Amniotic stem cell (primary cell): ENCODE measurements around the gene LONRF3.

Experiments used
- DNase-seq: peaks from one replicate; lab custom pipeline; 2025; lab: John Stamatoyannopoulos, UW

LONRF3 gene

DNA sequence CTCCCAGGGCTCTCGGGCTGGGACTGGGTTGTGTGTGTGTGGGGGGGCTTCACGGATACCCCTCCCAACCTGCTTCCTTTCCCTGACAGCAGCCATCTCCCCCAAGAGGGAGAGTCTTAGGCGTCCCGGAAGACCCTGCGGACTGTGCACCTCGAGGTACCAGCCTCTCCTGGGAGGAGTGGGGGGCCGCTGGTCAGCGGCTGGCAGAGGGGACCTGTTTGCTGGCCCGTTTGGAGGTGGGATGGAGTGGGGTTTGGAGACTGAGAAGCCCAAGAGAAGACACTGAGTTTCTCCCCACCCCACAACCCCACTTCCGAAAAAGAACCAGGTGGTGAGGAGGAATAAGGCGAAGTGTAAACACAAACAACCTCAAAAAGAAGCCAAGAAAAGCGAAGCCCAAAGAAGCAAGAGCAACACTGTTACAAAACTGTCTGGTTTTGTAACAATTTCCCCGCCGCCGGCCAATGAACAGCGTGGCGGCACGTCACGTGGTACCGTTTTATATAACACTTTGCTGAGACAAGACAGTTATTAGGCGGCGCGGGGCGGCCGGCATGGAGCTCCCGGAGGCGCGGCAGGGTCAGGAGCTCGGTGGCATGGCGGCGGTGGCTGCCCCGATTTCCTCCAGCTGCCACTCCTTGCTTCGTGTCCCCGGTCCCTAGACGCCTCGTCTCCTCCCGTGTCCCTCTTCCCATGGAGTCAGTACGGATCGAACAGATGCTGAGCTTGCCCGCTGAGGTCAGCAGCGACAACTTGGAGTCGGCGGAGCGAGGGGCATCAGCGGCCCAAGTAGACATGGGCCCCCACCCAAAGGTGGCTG, at the start of gene LONRF3:
Gene LONRF3, plus strand, starts transcription at position 531 of the 820 bp plus-strand sequence. Its CDS starts 163 bp downstream, at position 694.
- DNase-seq = no peak

DNA sequence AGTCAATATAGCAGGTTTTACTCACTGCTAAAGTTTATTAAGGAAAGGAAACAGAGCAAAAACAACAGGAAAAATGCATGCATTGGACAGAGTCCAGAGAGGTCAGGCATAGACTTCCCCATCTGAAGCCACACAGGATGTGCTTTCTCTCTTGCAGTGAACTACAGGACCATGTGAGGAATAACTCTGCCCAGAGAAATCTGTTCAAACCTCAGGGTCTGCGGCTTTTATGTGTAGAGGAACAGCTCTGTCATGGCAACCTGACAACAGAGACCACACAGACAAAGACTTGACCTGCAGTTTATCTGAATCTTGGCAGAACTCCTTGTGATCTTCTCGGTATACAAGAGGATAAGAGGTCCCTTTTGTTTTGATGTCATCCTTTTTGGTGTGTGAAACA, 46.3 kb upstream of the LONRF3 start:
- DNase-seq = no peak

DNA sequence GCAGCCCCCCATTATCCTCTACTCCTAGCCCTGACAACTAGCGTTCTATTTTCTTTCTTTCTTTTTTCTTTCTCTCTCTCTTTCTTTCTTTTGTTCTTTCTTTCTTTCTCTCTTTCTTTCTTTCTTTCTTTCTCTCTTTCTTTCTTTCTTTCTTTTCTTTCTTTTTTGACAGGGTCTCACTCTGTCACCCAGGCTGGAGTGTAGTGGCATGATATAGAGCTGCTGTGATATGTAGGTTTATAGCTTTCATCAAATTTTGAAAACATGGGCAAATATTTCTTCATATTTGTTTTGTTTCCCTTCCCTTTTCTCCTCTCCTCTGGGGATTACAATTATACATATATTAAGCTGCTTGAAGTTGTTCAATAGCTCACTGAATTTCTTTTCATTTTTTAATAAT, 39.1 kb upstream of the LONRF3 start:
- DNase-seq = no peak

DNA sequence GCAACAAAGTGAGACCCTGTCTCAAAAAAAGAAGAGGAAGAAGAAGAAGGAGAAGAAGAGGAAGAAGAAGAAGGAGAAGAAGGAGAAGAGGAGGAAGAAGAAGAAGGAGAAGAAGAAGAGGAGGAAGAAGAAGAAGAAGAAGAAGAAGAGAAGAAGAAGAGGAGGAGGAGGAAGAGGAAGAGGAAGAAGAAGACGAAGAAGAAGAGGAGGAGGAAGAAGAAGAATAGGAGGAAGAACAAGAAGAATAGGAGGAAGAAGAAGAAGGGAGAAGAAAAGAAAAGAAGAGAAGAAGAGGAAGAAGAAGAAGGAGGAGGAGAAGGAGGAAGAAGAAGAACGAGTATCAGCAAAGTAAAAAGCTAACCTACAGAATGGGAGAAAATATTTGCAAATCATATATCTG, 33.3 kb upstream of the LONRF3 start:
- DNase-seq = no peak

DNA sequence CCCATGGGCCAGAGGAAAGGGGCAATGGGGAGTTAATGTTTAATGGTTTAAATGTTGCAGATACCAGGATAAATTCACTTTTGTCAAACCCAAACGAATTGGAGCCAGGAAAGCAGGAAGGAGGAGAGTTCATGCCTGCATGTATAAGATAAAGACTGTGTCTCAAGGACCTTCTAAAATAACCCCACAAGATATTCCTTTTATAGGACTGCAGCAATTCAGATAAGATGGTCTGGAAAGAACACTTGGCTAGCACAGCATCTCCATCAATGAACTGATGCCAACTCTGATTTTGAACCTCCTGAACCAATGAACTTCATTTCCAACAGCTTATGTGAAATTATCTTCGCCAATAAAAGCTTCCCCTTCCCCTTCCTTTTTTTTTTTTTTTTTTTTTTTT, 31.3 kb upstream of the LONRF3 start:
- no peak for DNase-seq

DNA sequence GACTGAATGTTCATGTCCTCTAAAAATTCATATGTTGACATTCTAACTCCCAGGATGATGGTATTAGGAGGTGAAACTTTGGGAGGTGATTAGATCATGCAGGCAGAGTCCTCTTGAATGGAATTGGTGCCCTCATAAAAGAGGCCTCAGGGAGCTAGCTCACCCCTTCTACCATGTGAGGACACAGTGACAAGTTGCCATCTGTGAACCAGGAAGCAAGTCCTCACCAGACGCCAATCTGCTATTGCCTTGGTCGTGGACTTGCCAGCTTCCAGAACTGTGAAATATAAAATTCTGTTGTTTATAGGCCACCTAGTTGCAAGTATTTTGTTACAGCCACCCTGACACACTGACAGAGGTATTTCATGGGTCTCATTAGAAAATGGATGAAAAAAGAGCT, 28.5 kb upstream of the LONRF3 start:
- no peak for DNase-seq

DNA sequence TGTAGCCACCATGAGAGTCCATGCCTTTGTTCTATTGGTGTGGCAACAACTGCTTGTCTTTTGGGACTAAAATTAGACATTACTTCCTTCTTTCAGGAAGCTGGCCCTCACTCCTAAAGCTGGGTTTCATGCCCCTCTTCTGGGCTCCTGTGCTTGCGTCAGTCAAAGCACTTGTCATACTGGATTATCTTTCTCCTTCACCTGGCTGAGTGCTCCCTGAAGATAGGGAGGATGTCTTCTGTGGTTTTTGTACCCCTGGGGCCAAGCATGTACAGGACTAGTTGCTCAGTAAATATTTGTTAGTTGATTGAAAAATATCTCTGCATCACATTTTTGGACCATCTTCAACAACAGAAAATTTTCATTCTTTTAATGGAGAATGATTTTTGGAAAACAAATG, 26.1 kb upstream of the LONRF3 start:
- no peak for DNase-seq

DNA sequence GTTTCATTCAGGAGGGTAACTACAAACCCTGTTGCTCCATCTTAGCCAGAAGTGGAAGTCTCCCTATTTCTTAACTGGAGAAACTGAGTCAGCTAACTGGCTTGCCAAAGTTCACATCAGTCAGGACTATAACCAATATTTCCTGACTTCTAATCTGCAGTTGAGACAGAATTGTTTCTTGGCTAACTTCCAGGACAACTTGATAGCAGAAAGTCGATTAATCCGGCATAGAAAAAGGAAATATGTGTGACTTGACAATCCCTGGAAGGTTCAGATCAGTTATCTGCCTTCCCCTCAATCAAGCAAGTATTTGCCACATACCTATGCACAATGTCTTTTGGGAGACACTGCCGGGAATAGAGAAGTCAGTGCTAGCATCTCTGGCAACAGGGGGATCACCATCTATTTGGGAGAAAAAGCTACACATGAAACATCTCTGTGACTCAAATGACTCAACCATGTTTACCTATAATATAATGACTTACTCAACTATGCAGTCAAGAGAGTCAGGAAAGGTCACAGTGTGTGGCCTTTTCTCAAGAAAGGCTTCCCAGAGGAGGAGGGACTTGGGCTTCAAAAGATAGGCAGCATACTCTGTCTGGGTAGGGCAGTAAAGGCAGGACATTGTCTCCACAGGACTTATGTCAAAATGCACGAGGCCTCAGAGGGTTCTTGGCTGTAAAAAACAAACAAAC, 12.4 kb upstream of the LONRF3 start:
- DNase-seq = no peak

DNA sequence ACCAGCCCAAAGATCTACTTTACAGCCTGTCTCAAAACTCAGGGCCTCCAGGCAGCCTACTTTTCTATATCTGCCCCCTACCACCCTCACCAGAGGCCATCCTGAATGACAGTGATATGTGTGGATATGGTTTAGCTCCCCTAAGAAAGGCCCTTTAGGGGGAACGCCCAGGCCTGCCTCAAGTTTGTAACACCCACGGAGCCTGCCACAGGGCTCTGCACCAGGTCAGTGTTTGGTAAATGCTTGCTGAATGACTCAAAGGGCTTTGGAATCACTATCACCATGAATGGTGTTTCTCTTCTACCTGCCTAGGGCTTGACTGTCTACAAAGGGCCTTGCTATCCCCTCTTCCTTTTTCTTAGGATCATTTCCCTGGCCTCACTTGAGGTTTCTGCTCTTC, 11.3 kb upstream of the LONRF3 start:
- DNase-seq = no peak

DNA sequence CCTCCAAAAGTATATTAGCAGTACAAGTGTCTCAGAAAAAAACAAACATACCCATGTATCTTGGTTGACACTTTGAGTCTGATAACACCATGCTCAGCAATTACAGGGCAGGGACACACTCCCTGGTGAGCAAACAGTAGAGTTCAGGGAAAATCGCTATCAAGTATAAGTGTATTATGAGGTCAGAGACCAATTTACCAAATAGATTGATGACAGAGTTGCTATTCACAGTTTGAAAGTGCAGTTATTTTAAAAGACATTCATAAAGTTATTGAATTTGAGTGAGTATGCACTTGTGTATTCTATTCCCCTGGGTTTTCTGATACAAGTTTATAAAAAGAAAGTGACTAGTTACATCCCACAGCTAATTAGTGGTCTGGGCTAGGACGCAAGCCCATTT, 10.2 kb upstream of the LONRF3 start:
- no peak for DNase-seq

DNA sequence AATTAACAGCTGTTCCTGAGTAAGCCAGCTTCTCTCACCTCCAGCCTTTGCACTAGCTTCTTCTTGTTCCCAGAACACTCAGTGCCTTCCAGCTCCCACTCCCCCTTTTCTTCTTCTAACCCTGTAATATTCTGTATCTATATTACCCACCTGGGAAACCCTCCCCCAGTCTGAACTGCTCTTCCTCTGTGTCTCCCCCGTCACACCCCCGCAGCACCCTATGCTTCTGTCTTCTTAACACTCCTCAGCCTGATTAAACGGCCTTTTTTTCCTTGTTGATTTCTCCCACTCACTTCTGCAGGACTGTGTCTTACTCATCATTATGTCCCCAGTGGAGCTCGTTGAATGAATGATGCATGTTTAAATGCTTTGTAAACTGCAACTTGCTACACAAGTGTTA, 9.0 kb upstream of the LONRF3 start:
- no peak for DNase-seq

DNA sequence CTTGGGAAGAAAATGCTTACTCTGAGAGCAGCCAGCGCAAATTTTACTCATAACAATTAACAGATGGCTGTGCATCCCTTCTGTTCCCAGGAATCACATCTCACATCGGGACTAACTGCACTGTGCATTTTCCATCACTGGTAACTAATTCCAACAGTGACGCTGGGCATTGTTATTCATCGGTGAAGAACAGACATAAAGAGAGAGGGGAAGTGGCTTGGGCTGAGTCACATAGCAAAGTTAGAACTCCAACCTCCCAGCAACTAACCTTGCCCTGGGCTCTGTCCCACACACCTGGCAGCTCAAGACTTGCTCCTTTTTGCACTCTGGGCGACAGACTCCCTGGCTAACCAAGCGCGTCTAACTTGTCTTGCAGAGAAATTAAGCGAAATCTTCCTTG, 6.4 kb upstream of the LONRF3 start:
- DNase-seq = no peak

DNA sequence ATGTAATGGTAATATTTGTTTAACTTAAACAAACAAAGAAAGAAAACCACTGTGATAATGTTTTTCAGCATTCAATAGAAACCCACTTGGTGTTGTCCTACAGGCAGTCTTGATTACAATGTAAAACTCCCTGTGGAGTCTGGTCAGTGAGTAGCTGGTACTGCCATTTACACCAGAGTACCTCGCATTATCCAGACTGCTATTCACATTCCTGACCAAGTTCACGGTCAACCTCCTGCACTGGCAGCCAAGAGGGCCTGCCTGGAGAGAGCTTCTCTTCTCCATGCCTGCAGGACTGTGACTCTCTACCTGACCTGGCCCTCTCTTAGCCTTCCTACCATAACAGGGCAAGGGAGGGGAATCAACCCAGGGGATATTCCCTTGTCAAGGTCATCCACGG, 2.9 kb upstream of the LONRF3 start:
- DNase-seq = no peak

DNA sequence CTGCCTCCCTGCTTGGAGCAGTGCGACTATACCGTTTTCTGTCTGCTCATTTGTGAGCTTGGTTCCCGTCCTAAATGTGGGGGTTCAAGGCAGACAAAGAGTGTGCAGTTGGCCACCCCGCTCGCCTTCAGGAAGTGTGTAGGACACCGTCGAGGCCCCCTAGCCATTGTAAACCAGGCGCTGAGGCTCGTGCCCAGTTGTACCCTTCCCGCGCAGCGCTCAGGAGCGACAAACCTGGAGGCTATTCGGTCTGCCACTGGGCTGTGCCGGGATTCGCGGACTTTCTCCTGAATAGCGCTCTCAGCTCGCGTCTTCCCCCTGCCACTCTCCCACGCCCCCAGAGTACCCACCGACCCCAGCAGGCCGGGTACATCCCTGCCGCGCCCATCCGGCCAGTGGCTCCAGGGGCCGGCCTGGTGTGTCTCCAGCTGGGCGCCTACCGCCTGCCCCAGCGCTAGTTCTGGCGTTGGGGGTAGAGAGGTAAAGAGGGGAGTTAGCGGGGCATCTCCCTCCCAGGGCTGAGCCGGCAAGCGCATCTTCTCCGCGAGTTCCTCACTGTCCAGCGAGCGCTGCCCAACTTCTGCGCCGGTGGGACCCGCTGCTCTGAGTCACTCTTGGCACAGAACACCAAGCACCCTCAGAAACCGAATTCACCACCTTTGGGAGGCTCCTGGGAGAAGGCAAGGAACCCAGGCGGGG, 880 bp upstream of the LONRF3 start:
- no peak for DNase-seq

DNA sequence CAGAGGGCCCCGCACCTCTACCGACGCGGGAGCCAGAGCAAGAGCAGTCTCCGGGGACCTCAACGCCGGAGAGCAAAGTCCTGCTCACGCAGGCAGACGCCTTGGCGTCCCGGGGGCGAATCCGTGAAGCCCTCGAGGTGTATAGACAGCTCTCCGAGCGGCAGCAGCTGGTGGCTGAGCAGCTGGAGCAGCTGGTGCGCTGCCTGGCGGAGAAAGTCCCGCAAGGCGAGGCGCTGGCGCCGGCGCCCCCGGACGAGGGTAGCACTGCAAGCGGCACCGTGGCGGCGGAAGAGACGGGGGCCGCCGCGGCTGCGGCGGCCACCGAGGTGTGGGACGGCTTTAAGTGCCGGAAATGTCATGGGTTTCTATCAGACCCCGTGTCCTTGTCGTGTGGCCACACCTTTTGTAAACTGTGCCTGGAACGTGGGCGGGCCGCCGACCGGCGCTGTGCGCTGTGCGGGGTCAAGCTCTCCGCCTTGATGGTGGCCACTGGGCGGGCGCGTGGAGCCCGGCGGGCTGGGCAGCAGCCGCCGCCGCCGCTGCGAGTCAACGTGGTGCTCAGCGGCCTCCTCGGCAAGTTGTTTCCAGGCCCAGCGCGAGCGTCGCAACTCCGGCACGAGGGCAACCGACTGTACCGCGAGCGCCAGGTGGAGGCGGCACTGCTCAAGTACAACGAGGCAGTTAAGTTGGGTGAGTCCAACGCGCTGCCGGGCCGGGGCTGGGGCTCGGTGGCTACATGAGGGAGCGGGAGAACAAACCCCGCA, 672 bp downstream of the LONRF3 start:
- no peak for DNase-seq

DNA sequence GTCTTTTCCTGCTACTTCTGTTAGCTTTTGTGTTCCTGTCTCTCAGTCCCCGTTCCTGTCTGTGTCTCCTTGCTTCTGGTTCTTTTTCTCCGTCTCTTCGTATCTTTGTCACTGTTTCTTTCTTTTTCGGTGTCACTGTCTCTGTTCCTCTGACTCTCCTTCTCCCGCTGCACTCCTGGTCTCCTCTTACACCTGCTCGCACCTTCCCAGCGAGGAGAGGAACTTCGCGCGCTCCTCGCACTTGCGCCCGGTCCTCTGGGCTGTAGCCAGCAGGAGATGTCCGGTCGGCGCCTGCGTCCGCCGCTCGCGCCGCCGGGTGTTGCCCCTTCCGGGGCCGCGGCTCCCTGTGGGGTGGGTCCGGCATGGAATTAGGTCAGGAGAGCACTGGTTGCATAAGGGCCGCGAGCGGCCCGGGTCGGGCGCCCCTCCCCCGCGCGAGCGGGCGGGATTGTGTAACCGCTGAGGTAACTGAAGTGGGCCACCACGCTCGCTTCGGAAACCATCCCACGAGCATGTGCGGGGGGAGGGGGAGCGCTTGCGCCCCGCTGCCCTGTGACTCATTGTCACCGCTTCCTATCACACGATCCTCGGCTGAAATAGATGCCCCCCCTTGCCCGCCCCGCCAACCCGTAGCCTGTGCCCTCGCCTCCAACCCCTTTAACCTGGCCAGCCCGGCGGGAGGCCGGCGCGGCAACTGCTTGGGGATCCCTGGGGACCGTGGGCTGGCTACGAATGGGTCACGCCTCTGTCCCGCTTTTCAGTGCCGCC, 1.6 kb downstream of the LONRF3 start:
- no peak for DNase-seq

DNA sequence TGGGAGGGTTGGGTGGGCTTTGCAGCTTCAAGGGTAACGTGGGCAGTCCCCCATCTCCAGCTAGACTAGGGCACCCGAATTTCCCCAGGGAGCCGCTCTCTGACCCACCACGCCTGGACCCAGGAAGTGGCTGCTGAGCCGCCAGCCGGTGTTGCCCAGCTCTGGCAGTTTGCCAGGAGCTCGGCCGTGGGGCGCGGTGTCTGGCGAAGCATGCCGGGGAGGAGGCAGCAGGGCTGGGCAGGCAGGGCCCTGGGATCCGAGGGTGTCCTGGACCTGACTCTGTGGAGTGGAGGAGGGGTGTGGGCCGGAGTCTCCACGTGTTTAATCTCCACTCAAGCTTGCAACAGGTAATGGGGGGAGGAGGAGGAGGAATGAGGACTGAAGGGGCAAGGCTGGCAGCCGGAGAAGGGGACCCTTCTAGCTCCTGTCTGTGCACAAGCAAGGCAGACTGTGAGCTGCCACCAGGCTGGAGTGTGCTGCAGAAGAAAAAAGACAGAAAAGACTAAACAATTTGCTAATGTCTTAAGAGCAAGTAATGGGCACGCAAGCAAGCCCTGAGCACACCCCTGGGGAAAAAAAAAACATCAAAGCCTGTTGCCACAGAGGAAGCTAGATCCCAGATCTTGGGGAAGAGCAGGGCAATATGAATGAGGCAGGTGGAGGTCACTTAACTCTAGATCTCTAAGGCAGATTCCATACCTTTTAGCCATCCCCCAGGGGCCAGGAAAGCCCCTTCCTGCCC, 2.4 kb downstream of the LONRF3 start:
- DNase-seq = no peak

DNA sequence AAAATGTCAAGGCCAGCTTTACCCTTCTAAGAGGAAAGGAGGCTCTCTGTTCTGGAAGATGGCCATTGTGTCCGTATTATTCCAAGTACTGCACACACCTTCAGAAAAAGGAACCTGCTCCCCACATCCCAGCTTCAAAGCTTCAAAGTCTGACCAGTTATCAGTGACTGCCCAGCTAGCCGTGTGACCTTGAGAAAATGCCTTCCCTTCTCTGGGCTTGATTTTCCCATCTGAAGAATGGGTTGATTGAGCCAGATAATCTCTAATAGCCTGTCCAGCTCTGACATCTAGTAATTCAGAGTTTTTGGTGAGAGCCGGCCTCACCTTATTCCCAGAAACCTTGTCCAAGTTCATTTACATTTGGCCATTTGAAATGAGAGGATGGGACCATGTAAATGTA, 3.0 kb downstream of the LONRF3 start:
- DNase-seq = no peak

DNA sequence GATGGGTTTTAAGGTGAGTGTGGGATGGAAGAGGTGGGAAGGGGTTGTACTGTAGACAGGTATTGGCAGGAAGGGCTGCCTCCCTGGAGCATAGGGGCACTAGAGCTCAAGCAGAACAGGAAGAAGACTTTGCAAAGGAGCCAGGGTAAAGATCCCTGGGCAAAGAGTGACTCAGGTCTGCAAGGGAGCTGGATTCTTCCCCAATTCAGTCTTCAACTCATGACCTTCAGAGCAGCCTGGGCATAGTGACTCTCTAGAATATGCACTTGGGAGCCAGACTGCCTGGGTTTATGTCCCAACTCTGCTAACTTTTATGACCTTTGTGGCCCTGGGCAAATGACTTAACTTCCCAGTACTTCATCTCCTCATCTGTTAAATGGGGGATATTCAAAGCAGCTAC, 4.0 kb downstream of the LONRF3 start:
- DNase-seq = no peak

DNA sequence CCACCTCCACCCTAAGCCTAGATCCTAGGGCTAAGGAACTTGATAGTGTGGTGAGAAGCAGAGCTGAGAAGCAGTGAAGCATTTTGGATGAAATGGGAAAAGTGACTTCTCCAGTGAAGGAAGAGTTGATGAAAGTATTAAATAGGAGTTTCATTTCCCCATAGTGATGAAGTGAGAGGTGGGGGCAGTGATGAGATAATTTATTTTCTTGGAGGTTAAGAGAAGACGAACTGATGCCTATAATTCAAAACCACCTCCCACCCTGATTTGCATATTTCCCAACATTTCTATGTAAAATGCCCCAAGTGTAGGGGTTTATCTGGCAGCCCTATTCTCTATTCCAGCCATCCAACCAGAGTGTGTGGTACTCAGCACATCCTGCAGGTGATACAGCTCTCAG, 6.3 kb downstream of the LONRF3 start:
- no peak for DNase-seq

DNA sequence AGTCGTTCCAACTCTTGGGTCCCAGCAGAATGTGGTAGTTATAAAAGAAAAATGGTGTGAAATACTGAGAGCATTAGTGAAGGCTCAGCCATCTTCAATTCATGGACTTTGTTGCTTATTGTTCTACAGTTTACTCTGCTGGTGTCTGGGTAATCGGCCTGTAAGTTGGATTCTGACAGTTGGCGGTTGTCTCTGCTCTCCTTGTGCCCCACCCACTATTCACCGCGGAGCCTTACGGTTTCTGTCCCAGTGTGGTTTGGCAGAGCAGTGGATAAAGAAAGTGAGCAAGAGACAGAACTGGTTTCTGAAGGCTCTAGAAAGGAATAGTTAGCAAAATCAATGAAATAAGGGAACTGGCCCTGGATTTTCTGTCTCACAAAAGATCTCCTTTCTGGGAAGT, 9.1 kb downstream of the LONRF3 start:
- DNase-seq = no peak
